Measurements from ENCODE around the gene BAIAP3.

The BAIAP3 gene

DNA sequence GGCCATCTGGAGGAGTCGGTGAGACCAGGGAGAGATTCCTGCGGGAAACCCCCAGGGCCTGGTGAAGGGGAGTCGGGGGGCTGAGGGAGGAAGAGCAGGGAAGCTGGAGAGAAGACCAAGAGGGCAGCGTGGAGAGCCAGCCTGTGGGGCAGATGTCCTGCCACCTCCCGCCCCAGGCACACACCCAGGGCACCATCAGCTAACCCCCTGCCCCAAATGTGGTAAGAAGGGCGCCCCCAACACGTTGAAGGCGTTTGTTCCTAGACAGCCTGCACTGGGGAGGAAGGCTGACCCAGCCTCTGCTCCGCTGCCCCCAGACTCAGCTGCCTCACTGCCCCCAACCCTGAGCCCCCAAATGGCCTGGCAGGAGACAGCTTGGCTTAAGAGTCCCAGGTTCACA is 1.3 kb downstream of the BAIAP3 start:
- DNase-seq (ENCODE audit: low spot score), result no peak

DNA sequence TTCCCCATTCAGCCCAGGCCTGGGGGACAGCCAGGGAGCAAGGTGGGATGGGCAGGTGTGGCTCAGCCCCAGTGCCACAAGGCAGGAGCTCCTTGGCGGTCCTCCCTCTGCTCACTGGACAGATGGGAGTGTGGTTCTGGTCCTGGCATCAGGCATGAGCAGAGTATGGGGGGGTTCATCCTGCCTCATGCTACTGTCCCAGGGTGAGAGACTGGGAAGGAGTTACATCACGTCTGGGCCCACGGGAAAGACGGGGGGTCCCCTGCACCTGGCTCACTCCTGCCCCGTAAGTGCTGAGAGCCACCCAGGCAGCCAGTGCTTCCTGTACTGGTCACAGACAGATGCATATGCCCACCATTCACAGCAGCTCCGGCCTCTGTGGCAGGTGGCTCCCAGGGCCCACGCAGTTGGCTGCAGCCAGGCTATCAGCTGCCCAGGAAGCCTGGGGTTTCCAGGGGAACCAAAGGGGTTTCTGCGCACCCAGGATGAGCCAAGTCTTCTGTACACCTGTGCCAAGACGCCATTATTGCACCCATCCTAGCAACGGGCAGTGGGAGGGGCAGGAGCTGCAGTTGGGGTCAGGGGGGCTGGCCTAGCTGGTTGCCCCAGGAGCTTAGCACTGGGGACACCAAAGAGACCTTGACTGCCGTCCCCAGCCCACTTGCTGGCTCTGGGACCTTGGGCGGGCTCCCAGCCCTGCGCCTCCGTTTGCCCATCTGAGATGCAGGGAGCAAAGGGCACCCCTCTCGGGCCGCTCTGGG is 1.9 kb downstream of the BAIAP3 start:
- no peak for DNase-seq (ENCODE audit: low spot score)

DNA sequence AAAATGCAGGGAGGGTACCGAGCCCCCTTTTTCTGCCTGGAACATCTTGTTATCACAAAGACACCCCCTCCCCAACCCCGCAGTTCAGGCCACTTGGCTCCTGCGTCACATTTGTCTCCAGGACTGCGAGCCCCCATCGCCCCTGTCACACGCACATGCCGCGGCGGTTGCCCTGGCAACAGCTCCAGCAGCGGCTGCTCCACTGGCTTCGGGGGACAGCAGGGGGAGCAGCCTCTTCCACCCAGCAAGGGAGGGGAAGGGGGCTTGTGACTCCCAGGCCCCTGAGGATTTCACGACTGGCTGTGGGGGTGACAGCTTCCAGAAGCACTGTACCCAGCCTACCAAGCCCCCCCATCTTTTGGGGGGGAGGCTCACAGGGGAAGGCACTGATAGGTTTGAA is 2.6 kb downstream of the BAIAP3 start:
- no peak for DNase-seq (ENCODE audit: low spot score)

DNA sequence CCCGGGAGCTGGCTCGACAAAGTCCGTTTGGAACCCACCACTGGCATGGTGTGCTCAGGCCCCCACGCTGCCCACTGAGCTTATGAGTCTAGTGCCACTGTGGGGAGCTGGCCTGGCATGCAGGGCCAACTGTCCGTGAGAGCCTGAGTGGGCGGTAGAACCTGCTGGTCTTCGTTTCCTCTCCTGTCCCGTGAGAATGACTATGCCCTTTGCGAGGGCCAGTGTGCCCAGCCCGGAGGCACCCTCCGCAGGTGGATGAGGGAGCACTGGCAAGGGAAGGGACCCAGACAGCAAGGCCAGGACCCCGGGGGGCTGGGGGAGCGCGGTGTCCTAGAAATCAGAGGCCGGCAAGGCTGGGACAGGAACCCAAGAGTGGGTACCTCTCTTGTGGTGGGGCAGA is 3.2 kb downstream of the BAIAP3 start:
- no peak for DNase-seq (ENCODE audit: low spot score)

DNA sequence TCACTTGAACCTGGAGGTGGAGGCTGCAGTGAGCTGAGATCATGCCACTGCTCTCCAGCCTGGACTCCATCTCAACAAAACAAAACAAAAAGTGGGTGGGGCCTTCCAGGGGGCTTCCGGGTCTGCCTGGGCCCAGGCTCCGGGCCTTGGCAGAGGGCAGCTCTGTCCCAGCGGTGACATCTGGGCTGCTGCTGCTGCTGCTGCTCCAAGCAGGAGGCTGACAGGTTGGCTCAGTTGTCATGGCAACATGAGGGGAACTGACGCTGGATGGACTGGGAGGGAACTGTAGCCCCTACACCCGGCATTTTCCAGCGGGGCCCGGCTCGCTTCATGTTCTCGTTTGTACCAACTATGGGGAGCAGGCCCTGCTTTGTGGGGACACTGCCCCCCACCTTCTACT is 4.0 kb downstream of the BAIAP3 start:
- DNase-seq (ENCODE audit: low spot score), result no peak

DNA sequence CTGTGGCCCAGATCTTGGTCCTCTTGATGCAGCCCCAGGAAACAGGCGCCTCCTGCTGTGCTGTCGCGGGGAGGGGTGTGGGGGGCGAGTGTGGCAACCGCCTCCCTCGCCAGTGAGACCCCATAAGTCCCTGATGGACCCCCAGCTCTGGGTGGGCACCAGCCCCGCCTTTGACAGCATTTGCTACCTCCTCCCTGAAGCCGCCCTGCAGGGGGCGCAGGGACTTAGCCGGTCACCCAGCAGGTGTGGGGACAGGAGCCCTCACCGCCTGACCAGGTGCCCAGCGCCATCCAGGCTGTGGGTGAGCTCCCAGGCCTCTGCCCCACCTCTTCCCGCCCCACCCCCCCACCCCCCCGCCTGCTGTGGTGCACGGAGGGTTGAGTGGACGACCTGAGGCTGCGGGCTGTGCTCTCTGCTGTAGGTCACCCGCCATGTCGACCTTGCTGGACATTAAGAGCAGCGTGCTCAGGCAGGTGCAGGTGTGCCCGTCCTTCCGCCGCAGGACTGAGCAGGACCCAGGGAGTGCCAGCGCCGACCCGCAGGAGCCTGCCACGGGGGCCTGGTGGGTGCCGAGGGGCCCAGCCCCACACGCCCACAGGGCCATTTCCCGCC is 4.8 kb downstream of the BAIAP3 start:
- no peak for DNase-seq (ENCODE audit: low spot score)

DNA sequence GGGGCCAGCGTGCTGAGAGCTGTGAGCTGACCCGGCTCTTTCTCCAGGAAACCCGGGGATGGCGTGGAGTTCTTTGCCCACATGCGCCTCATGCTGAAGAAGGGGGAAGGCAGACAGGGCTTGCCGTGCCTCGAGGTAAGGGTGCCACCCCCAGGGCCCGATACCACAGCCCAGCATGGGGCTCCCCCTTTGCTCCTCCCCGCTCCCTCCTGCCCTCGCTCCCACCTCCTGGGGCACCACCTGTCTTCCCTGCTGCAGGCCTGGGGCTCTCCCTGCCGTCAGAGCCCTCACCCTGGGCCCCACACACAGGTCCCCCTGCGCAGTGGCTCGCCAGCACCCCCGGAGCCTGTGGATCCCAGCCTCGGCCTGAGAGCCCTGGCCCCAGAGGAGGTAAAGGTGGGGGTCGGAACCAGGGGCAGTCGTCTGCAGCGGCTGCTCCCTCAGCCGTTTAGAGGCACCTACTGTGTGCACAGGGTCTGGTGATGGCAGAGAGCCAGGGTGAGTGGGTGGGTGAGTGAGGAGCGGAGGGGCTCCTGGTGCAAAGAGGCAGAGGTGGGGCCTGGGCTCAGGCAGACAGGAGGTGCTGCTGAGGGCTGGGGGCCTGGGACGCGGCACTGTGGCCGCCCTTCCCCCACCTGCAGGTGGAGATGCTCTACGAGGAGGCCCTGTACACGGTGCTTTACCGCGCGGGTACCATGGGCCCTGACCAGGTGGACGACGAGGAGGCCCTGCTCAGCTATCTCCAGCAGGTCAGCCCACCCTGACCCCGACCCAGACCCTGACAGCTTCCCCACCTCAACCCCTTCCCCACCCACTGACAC is 5.6 kb downstream of the BAIAP3 start:
- DNase-seq (ENCODE audit: low spot score), result no peak

DNA sequence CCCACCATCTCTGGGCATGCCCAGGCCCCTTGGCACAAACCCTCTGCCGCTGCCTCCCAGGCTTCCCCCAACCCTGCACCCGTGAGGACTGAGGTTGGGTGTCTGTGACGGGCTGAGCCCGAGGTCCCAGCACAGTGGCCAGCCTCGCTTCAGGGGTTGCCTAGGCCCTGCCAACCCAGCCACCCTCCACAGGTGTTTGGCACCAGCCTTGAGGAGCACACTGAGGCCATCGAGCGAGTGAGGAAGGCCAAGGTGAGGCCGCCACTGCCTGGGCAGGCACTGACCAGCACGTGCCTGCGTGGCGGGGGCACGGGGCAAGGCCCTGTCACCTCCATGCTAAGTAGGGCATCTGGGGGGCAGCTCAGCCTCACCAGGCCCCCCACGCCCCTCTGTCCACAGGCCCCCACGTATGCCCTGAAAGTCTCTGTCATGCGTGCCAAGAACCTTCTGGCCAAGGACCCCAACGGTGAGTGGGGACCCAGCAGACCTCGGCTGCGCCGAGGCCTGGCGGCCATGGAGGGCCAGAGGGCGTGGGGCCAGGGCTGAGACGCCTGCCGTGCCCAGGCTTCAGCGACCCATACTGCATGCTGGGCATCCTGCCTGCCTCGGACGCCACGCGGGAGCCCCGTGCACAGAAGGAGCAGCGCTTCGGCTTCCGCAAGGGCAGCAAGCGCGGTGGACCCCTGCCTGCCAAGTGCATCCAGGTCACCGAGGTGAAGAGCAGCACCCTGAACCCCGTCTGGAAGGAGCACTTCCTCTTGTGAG is 7.5 kb downstream of the BAIAP3 start:
- DNase-seq (ENCODE audit: low spot score), result no peak

DNA sequence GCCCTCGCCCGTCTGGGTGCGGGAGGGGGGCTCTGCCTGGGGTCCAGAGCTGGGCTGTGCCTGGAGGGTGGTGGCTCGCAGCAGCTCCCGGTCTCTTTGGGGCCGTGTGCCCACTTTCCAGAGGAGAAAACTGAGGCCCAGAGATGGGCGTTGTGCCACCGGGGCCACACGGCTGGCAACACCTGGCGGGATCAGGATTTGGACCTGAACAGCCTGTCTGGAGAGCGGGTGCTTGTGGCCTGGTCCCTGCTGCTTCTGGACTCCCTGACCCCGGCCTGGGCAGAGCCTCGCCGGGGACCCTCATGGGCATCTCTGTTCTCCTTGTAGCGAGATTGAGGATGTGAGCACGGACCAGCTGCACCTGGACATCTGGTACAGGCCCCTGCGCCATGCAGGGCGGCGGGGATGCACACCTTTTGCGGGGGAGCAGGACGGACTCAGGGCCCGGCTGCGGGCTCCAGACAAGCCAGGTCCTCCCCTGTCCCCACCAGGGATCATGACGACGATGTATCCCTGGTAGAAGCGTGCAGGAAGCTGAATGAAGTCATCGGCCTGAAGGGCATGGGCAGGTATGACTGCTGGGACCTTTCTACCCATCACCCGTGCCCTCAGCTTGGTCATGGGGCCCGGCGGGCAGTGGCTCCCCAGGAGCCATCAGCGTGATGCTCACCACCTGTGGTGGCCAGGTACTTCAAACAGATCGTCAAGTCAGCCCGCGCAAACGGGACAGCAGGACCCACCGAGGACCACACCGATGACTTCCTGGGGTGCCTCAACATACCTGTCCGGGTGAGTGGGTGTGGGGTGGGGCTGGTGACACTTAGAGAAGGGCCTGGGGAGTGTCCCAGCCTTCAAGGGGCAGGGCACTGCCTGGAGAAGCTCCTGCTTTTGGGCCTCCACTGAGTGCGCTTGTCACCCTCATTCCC is 8.3 kb downstream of the BAIAP3 start:
- no peak for DNase-seq (ENCODE audit: low spot score)

DNA sequence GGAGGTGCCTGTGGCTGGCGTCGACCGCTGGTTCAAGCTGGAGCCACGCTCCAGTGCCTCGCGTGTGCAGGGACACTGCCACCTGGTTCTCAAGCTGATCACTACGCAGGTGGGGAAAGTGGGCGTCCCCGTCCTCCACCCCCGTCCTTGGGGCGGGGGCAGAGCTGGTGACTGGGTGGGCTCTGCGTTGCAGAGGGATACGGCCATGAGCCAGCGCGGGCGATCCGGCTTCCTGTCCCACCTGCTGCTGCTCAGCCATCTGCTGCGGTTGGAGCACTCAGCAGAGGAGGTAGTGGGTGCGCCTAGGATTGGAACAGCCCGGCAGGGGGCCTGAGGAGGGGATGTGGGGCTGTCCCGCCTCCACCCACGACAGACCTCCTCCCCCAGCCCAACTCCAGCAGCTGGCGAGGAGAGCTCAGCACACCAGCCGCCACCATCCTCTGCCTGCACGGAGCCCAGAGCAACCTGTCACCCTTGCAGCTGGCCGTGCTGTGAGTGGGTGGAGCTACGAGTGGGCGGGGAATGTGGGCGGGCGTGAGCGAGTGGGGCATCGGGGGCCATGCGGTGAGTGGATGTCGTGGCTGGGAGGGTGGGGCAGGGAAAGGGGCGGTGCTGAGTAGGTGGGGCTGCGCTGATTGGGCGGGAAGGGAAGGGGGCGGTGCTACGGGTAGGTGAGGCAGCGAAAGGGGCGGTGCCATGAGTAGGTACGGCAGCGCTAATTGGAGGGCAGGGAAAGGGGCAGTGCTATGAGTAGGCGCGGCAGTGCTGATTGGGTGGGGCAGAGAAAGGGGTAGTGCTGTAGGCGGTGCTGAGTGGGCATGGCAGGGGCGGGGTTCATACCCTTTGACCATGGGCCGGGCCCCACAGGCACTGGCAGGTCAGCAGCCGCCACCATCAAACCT is 9.3 kb downstream of the BAIAP3 start:
- peak; percentile 89 for DNase-seq (ENCODE audit: low spot score)

DNA sequence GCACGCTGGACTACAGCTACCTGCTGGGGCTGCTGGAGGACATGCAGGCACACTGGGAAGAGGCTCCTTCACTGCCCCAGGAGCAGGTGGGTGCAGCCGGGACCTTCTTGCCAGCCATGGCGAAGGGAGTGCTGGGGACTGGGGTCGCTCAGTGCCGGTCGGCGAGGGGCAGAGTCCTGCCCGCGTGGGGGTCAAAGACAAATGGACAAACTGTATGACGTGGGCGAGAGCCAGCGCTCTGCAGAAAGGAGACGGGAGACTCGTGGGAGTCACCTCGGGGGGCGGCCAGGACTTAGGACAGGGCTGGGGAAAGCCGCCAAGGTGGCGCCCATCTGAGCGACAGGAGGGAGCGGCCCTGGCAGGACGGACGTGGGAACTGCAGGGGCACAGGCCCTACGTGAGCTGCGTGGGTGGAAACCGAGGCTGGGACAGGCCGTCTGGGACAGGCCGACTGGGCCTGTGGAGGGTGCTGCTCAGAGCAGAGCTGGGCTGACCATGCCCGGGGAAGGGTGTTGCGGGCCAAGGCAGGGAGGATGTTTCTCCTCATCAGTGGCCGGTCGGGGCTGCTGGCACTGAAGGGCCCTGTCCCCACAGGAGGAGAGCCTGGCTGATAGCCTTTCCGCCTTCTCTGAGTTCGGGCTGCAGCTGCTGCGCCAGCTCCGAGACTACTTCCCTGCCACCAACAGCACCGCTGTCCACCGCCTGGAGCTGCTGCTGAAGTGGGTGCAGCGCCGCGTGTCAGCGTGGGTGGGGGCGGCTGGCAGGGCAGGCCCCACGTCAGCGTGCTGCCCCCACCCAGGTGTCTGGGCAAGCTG is 10.2 kb downstream of the BAIAP3 start:
- no peak for DNase-seq (ENCODE audit: low spot score)

DNA sequence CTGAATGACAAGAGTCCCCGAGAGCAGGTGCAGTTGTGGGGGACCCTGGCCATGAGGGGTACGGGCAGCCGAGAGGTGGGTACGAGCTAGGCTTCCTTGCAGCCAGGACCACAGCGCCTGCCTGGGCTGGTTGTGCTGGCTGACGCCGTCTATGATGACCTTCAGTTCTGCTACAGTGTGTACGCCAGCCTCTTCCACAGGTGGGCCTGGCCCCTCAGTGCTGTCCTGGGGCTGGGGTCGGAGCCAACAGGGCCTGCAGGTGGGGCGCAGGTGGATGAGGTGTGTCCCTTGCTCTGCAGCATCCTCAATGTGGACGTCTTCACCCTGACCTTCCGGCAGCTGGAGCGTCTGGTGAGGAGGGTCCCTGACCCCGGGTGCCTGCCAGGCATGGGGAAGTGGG is 11.1 kb downstream of the BAIAP3 start:
- DNase-seq (ENCODE audit: low spot score), result no peak

DNA sequence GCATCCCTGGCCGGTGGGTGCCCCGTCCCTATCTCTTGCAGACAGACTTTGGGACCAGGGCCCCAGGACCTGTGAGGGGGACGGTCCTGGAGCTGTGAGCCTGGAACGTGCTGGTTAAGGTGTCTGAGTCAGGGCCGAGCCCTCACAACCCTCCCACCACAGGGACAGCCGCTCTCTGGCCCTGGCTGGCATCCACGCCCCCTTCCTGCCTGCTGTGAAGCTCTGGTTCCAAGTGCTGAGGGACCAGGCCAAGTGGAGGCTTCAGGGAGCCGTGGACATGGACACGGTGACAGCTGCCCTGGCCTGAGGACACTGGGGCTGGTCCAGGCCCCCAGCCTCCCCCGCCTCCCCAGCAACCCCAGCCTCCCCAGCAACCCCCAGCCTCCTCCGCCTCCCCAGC is 11.6 kb downstream of the BAIAP3 start:
- no peak for DNase-seq (ENCODE audit: low spot score)

DNA sequence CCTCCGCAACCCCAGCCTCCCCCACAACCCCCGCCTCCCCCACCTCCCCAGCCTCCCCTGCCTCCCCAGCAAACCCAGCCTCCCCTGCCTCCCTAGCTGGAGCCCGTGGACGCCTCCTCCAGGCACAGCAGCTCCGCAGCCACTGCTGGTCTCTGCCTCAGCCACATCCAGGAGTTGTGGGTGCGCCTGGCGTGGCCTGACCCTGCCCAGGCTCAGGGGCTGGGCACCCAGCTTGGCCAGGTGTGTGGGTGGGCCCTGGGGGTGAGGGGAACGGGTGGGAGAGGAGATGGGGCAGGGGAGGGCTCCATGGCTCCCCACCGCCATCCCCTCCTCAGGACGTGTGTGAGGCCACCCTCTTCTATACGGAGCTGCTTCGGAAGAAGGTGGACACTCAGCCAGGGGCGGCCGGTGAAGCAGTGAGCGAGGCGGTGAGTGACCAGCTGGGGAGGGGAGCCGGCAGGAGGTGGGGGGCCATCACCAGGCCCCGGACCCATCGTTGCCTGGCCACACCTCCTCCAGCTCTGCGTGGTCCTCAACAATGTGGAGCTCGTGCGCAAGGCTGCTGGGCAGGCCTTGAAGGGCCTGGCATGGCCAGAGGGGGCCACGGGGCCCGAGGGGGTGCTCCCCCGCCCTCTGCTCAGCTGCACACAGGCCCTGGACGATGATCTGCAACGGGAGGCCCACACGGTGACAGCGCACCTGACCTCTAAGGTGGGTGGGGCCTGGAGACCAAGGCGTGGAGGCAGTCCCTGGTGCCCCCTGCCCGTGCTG is 12.4 kb downstream of the BAIAP3 start:
- DNase-seq (ENCODE audit: low spot score), result no peak

DNA sequence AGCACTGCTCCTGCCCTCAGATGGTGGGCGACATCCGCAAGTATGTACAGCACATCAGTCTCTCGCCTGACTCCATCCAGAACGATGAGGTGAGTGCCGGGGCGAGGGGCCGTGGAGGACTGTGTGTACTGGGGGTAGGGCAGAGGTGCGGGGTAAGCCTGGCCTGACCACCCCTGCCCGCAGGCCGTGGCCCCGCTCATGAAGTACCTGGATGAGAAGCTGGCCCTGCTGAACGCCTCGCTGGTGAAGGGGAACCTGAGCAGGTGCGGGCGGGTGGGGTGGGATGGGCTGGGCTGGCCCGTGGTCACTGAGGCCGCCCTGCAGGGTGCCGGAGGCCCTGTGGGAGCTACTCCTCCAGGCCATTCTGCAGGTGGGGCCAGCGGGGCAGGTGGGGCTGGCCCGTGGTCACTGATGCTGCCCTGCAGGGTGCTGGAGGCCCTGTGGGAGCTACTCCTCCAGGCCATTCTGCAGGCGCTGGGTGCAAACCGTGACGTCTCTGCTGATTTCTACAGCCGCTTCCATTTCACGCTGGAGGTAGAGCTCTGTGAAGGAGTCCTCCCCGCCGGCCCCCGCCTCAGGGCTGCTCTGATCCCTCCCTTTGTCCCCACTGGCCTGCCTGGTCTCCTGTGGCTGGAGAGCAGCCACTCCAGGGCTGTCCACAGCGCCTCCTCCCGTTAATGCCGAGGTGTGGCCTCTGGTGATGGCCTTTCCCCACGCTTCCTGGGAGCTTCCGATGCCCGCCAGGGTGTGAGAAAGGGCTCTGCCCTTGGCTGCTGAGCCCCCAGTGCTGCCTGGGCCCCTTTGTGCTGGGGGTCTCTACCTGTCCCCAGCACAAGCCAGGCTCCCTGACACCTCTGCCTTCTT is 13.2 kb downstream of the BAIAP3 start:
- no peak for DNase-seq (ENCODE audit: low spot score)

DNA sequence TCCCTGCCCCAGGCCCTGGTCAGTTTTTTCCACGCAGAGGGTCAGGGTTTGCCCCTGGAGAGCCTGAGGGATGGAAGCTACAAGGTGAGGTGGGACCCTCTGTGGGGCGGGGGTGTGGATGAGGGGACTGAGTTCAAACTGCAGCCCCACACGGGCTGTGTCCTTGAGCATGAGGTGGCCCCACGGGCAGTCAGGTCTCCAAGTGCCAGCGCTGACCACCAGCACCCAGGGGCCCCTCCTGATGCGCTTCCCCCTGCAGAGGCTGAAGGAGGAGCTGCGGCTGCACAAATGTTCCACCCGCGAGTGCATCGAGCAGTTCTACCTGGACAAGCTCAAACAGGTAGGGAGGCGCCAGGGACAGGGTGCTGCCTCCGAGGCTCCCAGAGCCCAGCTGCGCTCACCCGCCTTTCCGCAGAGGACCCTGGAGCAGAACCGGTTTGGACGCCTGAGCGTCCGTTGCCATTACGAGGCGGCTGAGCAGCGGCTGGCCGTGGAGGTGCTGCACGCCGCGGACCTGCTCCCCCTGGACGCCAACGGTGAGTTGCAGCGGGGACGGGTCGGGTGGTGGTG is 13.9 kb downstream of the BAIAP3 start:
- DNase-seq (ENCODE audit: low spot score), result no peak

DNA sequence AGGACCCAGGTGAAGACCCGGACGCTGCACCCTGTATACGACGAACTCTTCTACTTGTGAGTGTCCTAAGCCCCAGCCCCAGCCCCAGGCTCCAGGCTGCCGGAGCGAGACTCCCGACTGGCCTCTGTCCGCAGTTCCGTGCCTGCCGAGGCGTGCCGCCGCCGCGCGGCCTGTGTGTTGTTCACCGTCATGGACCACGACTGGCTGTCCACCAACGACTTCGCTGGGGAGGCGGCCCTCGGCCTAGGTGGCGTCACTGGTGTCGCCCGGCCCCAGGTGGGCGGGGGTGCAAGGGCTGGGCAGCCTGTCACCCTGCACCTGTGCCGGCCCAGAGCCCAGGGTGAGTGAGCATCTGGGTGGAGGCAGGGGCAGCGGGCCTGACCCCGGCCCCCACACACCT is 14.5 kb downstream of the BAIAP3 start:
- DNase-seq (ENCODE audit: low spot score), result no peak

All from kidney capillary endothelial cell (primary cell).